HG02973 (cell line): ENCODE measurements around the gene IPO11.
"Not testable (repeated sequence)": the region's sequence is repeated elsewhere in the genome, so short reads cannot be mapped to it uniquely, and the experiment has no call there.

Experiments
- ATAC-seq: cut with Tn5 transposase; IDR thresholded peaks from one replicate; pipeline ENCODE4 v1.9.1; 2021; ENCODE audit warnings: moderate library complexity; ENCODE audit not compliant: unreplicated experiment

The IPO11 gene

DNA sequence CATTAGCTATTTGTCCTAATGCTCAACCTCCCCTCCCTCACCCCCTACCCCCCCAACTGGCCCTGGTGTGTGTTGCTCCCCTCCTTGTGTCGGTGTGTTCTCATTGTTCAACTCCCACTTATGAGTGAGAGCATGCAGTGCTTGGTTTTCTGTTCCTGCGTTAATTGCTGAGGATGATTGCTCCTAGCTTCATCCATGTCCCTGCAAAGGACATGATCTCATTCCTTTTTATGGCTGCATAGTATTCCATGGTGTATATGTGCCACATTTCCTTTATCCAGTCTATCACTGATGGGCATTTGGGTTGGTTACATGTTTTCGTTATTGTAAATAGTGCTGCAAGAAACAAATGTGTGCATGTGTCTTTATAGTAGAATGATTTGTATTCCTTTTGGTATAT, 153.2 kb downstream of the IPO11 start:
- ATAC-seq: not testable (repeated sequence)

DNA sequence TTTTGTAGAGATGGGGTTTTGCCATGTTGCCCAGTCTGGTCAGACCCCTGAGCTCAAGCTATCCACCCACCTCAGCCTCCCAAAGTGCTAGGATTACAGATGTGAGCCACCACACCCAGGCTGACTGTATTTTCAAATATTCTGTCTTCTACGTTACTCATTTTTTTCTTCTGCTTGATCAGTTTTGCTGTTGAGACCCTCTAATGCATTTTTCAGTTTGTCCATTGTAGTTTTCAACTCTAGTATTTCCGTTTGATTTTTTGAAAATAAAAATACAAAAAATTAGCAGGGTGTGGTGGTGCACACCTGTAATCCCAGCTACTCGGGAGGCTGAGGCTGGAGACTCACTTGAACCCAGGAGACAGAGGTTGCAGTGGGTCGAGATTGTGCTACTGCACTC, 155.6 kb downstream of the IPO11 start:
- no peak for ATAC-seq

DNA sequence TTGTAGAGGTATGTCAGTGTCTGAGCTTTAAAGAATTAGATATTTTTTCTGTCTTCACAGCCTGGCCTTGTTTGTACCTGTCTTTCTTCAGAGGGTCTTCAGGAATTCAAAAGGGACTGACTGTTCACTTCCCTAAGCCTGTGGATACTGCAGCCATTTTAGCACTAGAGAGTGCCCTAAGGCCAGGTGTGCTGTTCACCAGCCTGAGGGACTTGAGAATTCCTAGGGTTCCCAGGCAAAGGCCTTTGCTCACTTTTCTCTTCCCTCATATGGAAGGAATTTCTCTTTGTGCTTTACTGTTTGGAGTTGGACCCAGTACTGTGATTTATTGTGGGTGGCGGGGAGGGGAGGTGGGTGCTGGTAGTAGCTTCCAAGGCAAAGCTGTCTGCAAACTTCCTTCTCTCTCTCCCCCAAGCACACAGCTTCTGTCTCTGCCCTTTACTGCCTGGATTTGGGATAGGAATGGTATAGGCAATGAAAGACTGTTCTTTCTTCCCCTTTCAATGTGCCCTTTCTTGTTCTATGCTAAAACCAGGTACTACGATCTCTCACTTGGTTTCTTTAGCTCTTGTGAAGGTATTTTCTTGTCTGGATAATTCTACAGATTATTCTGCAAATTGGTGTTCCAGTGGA, 156.4 kb downstream of the IPO11 start:
- no peak for ATAC-seq

DNA sequence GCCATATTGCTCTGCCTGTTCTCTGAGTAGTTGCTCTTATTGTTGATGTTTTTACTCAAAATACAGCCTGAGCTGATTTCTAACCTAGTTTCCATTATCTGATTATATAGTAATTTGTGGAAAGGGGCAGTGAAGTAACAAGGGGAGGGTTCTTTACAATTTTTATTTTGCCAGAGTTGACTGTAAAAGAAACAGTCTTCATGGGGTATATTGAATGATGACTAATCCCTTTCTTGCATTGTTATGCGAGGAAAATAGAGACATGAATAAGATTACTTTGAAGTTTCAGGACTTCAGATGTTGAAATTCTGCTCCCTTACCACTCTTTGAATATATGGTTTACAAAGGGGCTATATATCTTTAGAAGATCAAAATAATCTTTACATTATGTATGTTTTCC, 156.9 kb downstream of the IPO11 start:
- no peak for ATAC-seq

DNA sequence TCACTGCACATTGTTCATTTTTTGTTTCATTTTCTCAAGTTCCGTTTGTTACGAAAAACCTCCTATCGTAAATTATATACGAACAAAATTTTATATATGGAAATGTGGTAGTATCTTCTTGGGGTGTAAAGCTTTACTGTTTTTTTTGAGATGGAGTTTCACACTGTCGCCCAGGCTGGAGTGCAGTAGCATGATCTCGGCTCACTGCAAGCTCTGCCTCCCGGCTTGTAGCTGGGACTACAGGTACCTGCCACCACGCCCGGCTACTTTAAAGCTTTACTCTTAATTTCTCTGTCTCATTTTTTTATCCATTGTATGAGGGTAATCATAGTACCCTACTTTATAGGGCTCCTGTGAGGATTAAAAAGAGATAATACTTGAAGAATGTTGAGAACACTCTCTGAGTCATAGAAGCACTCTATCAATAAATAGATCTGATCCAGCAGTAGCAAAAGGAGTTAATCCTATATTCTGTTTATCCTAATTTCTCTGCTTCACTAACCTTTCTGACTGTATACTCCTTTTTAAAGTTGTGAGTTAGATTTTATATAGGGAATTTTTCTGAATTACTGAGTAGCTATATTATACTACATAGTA, 160.5 kb downstream of the IPO11 start:
- ATAC-seq: no peak

DNA sequence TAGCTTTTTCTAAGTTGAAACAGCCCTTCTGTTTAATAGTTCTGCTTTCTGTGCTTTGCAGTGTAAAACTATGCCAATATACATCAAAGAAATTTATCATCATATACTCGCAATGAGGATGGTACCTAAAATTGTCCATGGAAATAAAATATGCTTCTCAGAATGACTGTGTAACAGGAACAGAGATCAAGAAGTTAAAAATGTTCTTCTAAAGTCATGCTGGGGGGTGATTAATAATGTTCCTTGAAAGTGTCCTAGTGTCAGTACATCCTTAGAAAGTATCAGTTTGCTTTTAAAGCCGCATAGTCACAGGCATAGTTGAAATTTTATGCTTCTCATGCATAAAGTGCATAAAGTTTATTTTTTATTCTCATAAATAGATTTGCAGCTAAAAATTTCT, 162.0 kb downstream of the IPO11 start:
- peak; percentile 39 for ATAC-seq

DNA sequence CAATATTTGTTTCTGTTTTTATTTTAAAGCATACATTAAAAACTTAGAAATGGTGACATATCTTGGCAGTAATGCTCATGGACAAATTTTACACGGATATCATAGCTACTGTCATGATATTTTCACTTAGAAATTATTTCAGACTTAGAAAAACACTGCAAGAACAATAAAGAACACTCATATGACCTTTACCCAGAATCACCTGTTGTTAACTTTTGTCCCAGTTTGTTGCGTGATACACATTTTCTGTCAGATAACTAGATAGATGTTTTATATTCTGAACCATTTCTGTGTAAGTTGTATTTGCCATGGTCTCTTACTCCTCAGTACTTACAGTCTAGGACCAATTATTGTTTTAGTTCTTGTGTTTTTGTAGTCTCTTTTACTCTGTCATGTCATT, 162.5 kb downstream of the IPO11 start:
- no peak for ATAC-seq

DNA sequence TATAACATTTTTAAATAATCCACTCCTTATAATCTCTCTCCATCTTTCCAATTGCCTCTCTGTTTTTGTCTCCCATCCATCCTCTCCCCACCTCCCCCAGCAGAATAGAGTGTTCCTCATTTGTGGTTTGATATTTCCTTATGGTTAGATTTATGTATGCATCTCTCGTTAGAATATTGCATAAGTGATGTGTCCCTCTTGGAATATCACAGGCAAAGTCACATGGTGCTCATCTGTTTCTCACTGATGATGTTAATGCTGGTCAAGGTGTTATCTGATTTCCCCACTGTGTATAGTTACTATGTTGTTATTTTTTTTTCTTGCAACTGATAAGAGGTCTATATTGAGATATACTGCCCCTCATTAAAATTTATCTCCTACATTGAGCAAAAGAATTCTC, 162.9 kb downstream of the IPO11 start:
- no peak for ATAC-seq

DNA sequence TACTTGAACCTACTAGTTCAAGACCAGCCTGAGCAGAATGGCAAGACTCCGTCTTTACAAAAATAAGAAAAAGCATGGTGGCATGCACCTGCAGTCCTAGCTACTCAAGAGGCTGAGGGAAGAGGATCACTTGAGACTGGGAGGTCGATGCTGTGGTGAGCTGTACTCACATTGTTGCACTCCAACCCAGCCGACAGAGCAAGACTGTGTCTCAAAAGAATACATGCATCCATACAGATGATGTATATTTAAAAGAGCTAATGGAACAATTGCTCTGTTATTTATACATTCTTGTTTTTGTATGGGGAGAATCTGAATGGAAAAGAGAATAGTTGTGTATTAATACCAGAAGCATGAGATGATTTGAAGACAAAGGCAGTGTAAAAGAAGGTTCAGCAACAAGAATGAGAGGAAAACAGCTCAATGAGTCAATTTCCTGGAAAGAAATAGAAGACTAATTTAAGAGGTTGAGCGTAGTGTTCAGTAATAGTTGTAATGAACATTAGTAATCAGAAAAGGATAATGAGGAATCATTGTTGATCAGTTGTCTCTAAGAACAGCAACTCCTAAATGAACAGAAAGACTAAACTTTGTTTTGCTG, 164.1 kb downstream of the IPO11 start:
- ATAC-seq: no peak

DNA sequence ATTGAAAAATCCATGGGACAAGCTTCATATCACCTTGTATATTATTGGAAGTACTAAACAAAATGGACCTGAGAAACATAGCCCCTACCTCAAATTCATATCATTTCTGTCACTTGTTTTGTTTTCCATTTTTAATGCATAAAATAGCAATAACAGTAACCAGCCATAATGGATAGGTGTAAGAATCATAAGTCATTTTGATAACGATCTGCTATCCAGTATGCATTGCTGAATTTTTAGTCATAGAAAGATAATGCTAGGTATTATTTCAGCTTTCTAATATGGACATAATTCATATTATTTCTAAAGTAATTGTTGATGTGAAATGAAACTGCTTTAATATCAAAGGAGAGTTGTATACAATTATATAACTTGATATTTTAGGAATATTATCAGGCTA, 164.9 kb downstream of the IPO11 start:
- no peak for ATAC-seq

DNA sequence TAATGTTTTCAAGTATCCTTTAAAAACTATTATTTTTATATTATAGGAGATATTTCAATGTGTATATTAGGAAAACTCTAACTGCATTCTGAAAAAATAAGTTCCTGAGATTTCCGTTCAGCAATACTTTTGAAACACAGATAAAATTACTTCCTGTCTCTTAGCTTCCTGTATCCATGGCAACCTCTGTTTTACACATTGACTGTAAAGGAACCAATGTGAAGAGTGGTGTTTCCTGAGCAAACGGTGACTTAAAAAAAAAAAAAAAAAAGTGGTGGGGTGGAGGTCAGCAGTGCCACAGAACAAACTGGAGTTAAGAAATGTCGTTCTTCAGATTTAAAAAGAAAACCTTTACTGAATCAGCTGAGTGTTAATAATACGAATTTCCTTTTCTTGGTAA, 166.0 kb downstream of the IPO11 start, which contains the start of gene LRRC70:
Gene LRRC70, plus strand, starts transcription at position 280 of the 400 bp plus-strand sequence. CDS start 620 bp downstream, outside the sequence.
- ATAC-seq: peak; percentile 96

DNA sequence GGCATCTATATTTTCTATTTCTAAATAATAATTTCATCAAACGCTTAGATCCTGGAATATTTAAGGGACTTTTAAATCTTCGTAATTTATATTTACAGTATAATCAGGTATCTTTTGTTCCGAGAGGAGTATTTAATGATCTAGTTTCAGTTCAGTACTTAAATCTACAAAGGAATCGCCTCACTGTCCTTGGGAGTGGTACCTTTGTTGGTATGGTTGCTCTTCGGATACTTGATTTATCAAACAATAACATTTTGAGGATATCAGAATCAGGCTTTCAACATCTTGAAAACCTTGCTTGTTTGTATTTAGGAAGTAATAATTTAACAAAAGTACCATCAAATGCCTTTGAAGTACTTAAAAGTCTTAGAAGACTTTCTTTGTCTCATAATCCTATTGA, 167.2 kb downstream of the IPO11 start:
- no peak for ATAC-seq

DNA sequence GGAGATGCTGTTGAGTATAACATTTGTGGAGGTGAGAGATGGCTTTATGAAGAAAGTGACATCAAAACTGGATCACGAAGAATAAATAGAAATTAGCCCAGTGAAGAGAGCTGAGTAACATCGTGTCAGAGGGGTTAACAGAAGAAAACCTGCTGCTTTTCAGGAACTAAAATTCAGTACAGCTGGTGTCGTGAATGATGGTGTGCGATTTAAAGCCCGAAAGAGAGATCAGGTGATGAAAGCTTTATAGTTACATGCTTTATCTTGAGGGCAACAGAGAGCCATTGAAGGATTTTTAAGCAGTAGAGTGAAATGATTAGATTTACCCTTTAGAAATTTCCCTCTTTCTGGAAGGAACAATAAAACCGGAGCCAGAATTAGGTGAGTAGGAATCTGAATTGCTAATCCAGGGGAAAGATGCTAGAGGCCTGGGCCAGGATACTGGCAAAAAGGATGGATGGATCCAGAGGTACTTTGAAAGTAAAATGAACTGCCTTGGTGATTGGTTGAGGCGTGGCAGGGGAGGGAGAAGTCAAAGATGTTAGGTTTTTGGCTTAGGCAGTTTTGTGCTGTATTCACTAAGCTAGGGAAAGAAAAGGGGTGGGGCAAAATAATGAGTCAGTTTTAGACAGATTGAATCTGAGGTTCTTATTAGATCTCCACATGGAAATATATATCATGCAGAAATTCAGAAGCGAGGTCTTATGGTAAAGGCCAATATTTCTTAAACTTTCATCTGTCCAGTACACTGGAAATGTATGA, 169.5 kb downstream of the IPO11 start:
- ATAC-seq: no peak

DNA sequence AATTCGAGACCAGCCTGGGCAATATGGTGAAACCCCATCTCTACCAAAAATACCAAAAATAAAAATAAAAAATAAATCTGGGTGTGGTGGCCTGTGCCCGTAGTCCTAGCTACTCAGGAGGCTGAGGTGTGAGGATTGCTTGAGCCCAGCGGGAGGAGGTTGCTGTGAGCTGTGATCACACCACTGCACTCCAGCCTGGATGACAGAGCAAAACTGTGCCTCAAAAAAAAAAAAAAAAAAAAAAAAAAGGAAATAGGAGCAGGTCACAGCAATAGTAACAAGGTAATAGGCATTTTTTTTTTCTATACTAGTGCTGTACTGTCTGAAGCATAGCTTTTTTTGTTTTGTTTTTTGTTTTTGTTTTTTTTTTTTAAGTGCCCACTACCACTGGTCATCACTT, 171.8 kb downstream of the IPO11 start:
- ATAC-seq: no peak

DNA sequence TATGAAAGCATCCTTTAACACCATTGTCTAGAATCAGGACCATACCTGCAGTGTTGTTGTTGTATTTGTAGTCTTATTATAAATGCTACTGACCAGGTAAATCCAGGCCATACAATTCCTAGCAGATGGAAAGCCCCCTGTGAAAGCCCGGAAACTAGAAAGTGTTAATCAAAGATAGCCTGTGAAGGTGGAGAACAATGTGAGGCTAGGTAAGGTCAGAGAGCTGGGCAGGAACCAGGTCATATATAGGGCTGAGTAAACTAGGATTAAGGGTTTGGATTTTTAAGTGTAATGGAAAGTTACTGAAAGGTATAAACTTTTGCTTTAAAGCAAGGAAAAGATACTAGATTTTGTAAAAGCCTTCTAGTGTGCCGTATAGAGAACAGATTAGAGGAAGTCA, 172.7 kb downstream of the IPO11 start:
- ATAC-seq: no peak

DNA sequence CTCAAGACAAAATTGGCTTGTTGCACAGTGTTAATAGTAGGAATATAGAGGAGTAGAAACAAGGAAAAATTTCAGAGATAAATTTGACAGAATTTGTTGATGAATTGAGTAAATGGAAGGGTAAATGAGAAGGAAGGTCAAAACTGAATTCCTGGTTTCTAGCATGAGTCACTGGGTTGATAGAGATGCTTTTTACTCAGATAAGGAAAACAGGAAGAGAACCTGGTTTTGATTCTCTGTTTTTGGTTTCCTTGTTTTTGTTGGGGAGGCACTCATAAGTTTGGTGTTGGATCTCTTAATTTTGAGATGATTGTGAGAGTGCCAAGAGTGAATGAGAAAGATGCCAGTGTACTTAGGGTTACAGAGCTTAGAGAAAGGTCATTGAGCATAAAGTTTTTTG, 173.2 kb downstream of the IPO11 start:
- ATAC-seq: no peak

DNA sequence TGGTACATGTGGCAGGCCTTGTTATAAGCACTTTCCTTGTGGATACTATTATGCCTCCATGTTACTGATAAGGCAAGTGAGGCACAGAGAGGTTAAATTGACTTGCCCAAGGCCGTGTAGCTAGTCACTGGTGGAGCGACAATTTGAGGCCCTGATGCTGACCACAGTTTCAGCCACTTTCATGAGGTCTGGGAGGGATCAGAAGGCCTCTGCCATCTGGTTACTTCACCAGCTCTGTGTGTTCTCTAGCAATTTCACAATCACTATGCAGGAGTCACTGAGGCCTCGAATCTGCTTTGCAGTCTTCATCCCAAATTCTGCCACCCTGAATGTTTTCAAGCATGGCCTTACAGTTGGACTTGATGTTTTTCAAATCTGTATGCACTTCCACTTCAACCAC, 175.2 kb downstream of the IPO11 start:
- ATAC-seq: no peak

DNA sequence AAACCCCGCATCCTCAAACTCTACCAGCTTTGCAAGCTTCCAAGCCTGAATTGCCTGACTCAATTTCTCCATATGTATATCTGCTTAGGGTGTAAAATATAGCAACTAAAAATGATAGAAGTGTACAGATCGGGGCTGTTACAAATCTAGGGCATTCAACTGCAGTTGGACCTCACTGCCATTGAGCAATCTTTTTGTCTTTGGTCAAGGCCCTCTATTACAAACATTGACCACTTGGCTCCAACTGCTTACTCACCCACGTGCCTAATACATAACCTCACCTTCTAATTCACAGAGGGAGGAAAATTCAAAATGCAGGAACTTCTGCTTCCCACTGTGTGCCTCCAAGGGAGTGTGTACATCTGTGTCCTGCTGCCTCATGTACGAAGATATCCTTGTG, 176.1 kb downstream of the IPO11 start:
- no peak for ATAC-seq

DNA sequence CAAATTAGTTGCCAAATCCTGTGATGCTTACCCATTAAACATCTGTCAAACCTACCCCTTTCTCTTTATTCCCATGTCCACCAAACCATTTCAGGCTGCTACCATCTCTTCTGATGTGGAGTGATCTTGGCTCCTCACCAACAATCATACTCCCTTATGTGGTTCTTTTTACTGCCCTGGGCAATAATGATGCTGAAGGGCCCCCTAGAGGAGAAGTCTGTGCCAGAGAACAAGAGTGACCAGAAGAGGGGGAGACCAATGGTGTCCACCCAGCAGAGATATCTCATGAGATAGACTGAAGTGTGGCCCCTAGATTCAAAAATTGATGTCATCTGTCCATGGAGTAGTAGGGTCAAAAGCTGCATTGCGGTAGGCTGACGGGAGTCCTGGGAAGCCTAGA, 176.9 kb downstream of the IPO11 start:
- no peak for ATAC-seq

DNA sequence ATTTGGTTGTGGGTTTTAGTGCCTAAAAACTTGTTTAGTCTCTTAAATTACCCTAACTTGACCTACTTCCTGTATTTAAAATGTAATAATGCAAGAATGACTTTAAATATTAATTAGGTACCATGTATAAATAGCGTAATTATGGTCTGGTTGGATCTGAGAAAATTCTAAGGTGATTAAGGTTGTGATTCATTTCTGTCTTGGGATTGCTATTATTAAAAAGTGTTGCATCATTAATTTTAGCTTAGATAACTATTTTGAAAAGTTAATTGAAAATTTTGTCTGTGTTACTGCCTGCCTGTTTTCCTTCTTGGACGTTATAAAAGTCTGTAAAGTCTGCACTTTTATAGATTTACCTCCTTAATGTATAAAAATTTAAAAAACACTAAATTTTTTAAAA, 177.8 kb downstream of the IPO11 start:
- ATAC-seq: no peak

DNA sequence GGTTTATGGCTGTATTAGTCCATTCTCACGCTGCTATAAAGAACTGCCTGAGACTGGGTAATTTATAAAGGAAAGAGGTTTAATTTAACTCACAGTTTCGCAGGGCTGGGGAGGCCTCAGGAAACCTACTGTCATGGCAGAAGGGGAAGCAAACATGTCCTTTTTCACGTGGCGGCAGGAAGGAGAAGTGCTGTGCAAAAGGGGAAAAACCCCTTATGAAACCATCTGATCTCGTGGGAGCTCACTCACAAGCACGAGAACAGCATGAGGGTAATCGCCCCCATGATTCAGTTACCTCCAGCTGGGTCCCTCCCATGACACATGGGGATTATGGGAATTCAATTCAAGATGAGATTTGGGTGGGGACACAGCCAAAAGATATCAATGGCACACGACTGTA, 180.0 kb downstream of the IPO11 start:
- no peak for ATAC-seq

DNA sequence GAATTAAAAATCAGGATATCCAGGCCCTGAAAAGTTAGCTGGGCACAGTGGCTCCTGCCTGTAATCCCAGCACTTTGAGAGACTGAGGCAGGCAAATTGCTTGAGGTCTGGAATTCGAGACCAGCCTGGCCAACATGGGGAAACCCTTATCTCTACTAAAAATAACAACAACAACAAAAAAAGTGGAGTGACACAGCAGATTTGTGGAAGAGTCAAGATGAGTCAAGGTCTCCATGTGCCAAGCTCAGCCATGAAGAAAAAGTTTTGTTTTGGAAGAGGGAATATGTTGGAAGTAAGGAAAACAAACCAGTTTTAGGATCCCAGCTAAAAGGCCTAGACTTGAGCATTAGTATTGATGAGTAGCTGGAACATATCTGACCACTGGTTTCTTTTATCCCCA, 180.8 kb downstream of the IPO11 start:
- ATAC-seq: no peak
